Uterus (tissue), 4 donors: Measurements from ENCODE around the gene RPL7L1. TPM values are rescaled to one million over a fixed set of nuclear protein-coding genes. Genes with fewer than 3 reads are reported as not detected.

Experiments used
- DNase-seq, 2 donors: peaks; one replicate each; pipeline ENCODE4 v3.0.0-alpha.2; 2019 to 2020
- H3K27ac ChIP-seq, 2 donors: fragments of 200-600 bp; sonication (generic); 1 replicate in 1 of 2; 2 replicates in 1 of 2; pipeline ENCODE4 v1.5.1; 2016 to 2018
- H3K27me3 ChIP-seq, 2 donors: fragments of 200-600 bp; sonication (generic); one replicate each; pipeline ENCODE4 v1.5.1; 2018 to 2019; ENCODE audit warnings: control low read depth in 1 of 2
- H3K36me3 ChIP-seq, 2 donors: fragments of 200-600 bp; sonication (generic); one replicate each; pipeline ENCODE4 v1.5.1; 2019; ENCODE audit warnings: control low read depth in 1 of 2
- H3K4me1 ChIP-seq, 2 donors: fragments of 200-600 bp; sonication (generic); one replicate each; pipeline ENCODE4 v1.5.1; 2018 to 2019; ENCODE audit warnings: control low read depth in 1 of 2
- H3K4me3 ChIP-seq, 2 donors: fragments of 200-600 bp; sonication (generic); 1 replicate in 1 of 2; 2 replicates in 1 of 2; pipeline ENCODE4 v1.5.1; 2018 to 2019; ENCODE audit warnings: mild to moderate bottlenecking in 1 of 2
- H3K9me3 ChIP-seq, 2 donors: fragments of 200-600 bp; sonication (generic); one replicate each; pipeline ENCODE4 v1.5.1; 2019; ENCODE audit warnings: control low read depth in 1 of 2
- CTCF ChIP-seq, 4 experiments: fragments of 200-600 bp in 2 of 4; fragments of 450-650 bp in 2 of 4; sonication (generic) in 2 of 4; IDR thresholded peaks; one replicate each; pipeline ENCODE4 v1.5.1; 2016 to 2019; ENCODE audit warnings: antibody characterized with exemption in 4 of 4, mild to moderate bottlenecking in 2 of 4, moderate library complexity in 1 of 4
- POLR2A ChIP-seq, 2 donors: fragments of 450-650 bp; IDR thresholded peaks; one replicate each; pipeline ENCODE4 v1.6.1; 2016; ENCODE audit warnings: antibody characterized with exemption in 2 of 2, mild to moderate bottlenecking in 1 of 2, moderate library complexity in 1 of 2
- intact Hi-C: fragments of 100-400 bp; cut with DNase I; formaldehyde crosslinking; loops from one replicate; pipeline ENCODE4 v1.15.1; 2023; ENCODE audit warnings: low total_unique reads
- total RNA-seq, 4 donors: library from RNA; depleted of rRNA in 3 of 4; stranded (reverse); fragments of >200 nt in 3 of 4; gene quantifications; one replicate each; pipeline versions ENCODE4 v1.1.0 to v1.2.4, GENCODE V29; 2014 to 2023
- donor health status: DM: yes; HTN: yes; CAD: no.

The RPL7L1 gene
- total RNA-seq, 4 donors from 2014 or later = 62.9 to 123 (median 82.1) TPM

- Histone ChIP-seq H3K4me1 (no peaks in the 10 kb centered on the region), H3K27me3 (no peaks in the 10 kb centered on the region), H3K4me3 (no peak overlapping the region), H3K9me3 (no peaks in the 10 kb centered on the region), H3K36me3 (no peaks in the 10 kb centered on the region), H3K27ac (no peak overlapping the region)
- intact Hi-C loops = no loop called here
- no peak for DNase-seq
- no peak for TF ChIP-seq POLR2A (IDR thresholded peaks at IDR 0.05)
Measured at GRCh38 chr6:42846505-42846904, 32.9 kb upstream of the RPL7L1 start.

GRCh38 chr6:42848700-42849099 lies 30.7 kb upstream of the RPL7L1 start:
- Histone ChIP-seq H3K4me3 (no peak overlapping the region), H3K9me3 (no peaks in the 10 kb centered on the region), H3K4me1 (no peaks in the 10 kb centered on the region), H3K27ac (no peak overlapping the region), H3K27me3 (no peaks in the 10 kb centered on the region), H3K36me3 (no peaks in the 10 kb centered on the region)
- intact Hi-C loops = no loop called here
- no peak for DNase-seq
- no peak for TF ChIP-seq CTCF (IDR thresholded peaks at IDR 0.05)
- no peak for TF ChIP-seq POLR2A (IDR thresholded peaks at IDR 0.05)

GRCh38 chr6:42851599-42851998 lies 27.8 kb upstream of the RPL7L1 start:
- no peak for TF ChIP-seq CTCF (IDR thresholded peaks at IDR 0.05)
- DNase-seq = no peak
- no peaks in the 10 kb centered on the region for H3K36me3 ChIP-seq
- no peak overlapping the region for H3K4me3 ChIP-seq
- intact Hi-C loops = no loop called here
- no peaks in the 10 kb centered on the region for H3K4me1 ChIP-seq
- no peak overlapping the region for H3K27ac ChIP-seq
- no peaks in the 10 kb centered on the region for H3K9me3 ChIP-seq
- no peaks in the 10 kb centered on the region for H3K27me3 ChIP-seq

GRCh38 chr6:42860036-42860435 lies 19.4 kb upstream of the RPL7L1 start:
- no peak for DNase-seq
- H3K27me3 ChIP-seq = no peaks in the 10 kb centered on the region
- H3K9me3 ChIP-seq = no peaks in the 10 kb centered on the region
- TF ChIP-seq CTCF (IDR thresholded peaks at IDR 0.05) = no peak
- no peak for TF ChIP-seq POLR2A (IDR thresholded peaks at IDR 0.05)
- H3K36me3 ChIP-seq = no peaks in the 10 kb centered on the region
- H3K27ac ChIP-seq = no peak overlapping the region
- no peak overlapping the region for H3K4me3 ChIP-seq
- intact Hi-C loops = no loop called here
- no peaks in the 10 kb centered on the region for H3K4me1 ChIP-seq

- no peak overlapping the region for H3K4me3 ChIP-seq
- intact Hi-C loops = no loop called here
- no peaks in the 10 kb centered on the region for H3K4me1 ChIP-seq
- TF ChIP-seq POLR2A (IDR thresholded peaks at IDR 0.05) (no peak), CTCF (IDR thresholded peaks at IDR 0.05) (no peak)
- no peaks in the 10 kb centered on the region for H3K36me3 ChIP-seq
- no peak overlapping the region for H3K27ac ChIP-seq
- no peak for DNase-seq
- no peaks in the 10 kb centered on the region for H3K9me3 ChIP-seq
- H3K27me3 ChIP-seq = no peaks in the 10 kb centered on the region
Measured at GRCh38 chr6:42860481-42860880, 18.9 kb upstream of the RPL7L1 start.

GRCh38 chr6:42864602-42865001 lies 14.8 kb upstream of the RPL7L1 start:
- no peaks in the 10 kb centered on the region for H3K27me3 ChIP-seq

More at GRCh38 chr6:42864602-42865001, 14.8 kb upstream of the RPL7L1 start:
- no peak overlapping the region for H3K27ac ChIP-seq
- H3K4me3 ChIP-seq = no peak overlapping the region
- no peak for TF ChIP-seq POLR2A (IDR thresholded peaks at IDR 0.05)
- TF ChIP-seq CTCF (IDR thresholded peaks at IDR 0.05) = no peak
- no peak for DNase-seq
- no peaks in the 10 kb centered on the region for H3K9me3 ChIP-seq
- H3K4me1 ChIP-seq = no peaks in the 10 kb centered on the region
- H3K36me3 ChIP-seq = no peaks in the 10 kb centered on the region
- intact Hi-C loops = no loop called here
